NT2/D1 (cell line): Measurements from ENCODE around the gene SPIB.

ENCODE experiments used
- DNase-seq: peaks from one replicate; pipeline ENCODE4 v3.0.0-alpha.2; 2011; ENCODE audit warnings: low read depth, low spot score
- H3K27me3 ChIP-seq: 2 replicates; pipeline ENCODE4 v1.6.0; 2011; ENCODE audit warnings: mild to moderate bottlenecking; ENCODE audit not compliant: insufficient read length, insufficient read depth
- H3K36me3 ChIP-seq: 2 replicates; pipeline ENCODE4 v1.6.1; 2011; ENCODE audit warnings: mild to moderate bottlenecking, low read length, mixed read lengths; ENCODE audit not compliant: insufficient read depth, insufficient read length
- H3K4me1 ChIP-seq: 2 replicates; pipeline ENCODE4 v1.5.1; 2011; ENCODE audit not compliant: insufficient read depth, insufficient read length
- H3K4me3 ChIP-seq: 2 replicates; pipeline ENCODE4 v1.5.1; 2011; ENCODE audit warnings: low read depth; ENCODE audit not compliant: insufficient read length
- H3K9ac ChIP-seq: 2 replicates; pipeline ENCODE4 v1.6.0; 2011; ENCODE audit warnings: low read depth; ENCODE audit not compliant: insufficient read length
- H3K9me3 ChIP-seq: 2 replicates; pipeline ENCODE4 v1.5.1; 2011; ENCODE audit warnings: mild to moderate bottlenecking, low read length; ENCODE audit not compliant: insufficient read depth
- SUZ12 ChIP-seq: IDR thresholded peaks from 2 replicates; pipeline ENCODE4 v1.6.1; 2011; ENCODE audit not compliant: insufficient read length, insufficient read depth; ENCODE audit errors: extremely low read depth
- YY1 ChIP-seq: IDR thresholded peaks from 2 replicates; pipeline ENCODE4 v1.6.1; 2011; ENCODE audit not compliant: insufficient read length, insufficient read depth
- ZNF274 ChIP-seq: IDR thresholded peaks from 2 replicates; pipeline ENCODE4 v1.6.1; 2011; ENCODE audit warnings: mild to moderate bottlenecking, low read depth, low read length

The SPIB gene

GRCh38 chr19:50453243-50453642 is 34.5 kb downstream of the SPIB start:
- H3K4me3 ChIP-seq: no peak overlapping the region
- no peak for TF ChIP-seq YY1
- no peak for TF ChIP-seq SUZ12
- TF ChIP-seq ZNF274: no peak

GRCh38 chr19:50455992-50456391 is 37.3 kb downstream of the SPIB start:
- Histone ChIP-seq H3K27me3 (no peaks in the 10 kb centered on the region), H3K36me3 (no peaks in the 10 kb centered on the region), H3K4me3 (no peak overlapping the region), H3K9ac (no peak overlapping the region), H3K9me3 (no peaks in the 10 kb centered on the region), H3K4me1 (no peaks in the 10 kb centered on the region)
- no peak for DNase-seq
- TF ChIP-seq SUZ12 (no peak), YY1 (no peak), ZNF274 (no peak)

More at GRCh38 chr19:50453243-50453642, 34.5 kb downstream of the SPIB start:
- H3K27me3 ChIP-seq: no peaks in the 10 kb centered on the region
- H3K9ac ChIP-seq: no peak overlapping the region
- no peaks in the 10 kb centered on the region for H3K4me1 ChIP-seq
- H3K9me3 ChIP-seq: no peaks in the 10 kb centered on the region
- no peaks in the 10 kb centered on the region for H3K36me3 ChIP-seq
- no peak for DNase-seq

- no peaks in the 10 kb centered on the region for H3K27me3 ChIP-seq
- H3K4me3 ChIP-seq: no peak overlapping the region
- no peaks in the 10 kb centered on the region for H3K4me1 ChIP-seq
- TF ChIP-seq ZNF274 (no peak), SUZ12 (no peak), YY1 (no peak)
- no peak overlapping the region for H3K9ac ChIP-seq
- H3K9me3 ChIP-seq: no peaks in the 10 kb centered on the region
- DNase-seq: no peak
- no peaks in the 10 kb centered on the region for H3K36me3 ChIP-seq
These were observed 38.6 kb downstream of the SPIB start for GRCh38 chr19:50457300-50457699.

DNA sequence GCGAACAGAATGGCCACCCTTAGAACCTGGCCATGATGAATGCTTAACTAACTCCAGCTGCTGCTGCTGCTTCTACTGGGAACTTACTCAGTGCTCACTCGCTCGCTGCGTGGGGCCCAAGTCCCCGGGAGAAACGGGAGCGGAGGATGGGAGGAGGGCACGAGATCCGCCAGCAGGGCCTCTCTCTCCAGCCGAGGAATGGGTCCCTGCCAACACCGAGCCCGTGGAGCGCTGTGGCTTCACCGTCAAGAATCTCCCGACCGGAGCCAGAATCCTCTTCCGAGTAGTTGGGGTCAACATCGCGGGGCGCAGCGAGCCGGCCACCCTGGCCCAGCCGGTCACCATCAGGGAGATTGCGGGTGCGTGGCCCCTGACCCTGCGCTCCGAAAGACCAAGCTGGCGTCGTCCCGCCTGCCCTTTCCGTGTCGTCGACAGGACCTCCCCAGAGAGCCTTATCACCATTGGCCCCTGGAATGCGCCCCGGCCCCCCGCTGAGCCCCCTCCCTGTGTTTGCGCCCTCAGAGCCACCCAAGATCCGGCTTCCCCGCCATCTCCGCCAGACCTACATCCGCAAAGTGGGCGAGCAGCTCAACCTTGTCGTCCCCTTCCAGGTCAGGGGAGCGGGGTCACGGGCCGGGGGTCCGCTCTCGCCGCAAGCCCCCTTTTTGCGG is 39.8 kb downstream of the SPIB start:
- TF ChIP-seq YY1 (no peak), SUZ12 (no peak), ZNF274 (no peak)
- Histone ChIP-seq H3K27me3 (no peaks in the 10 kb centered on the region), H3K4me1 (no peaks in the 10 kb centered on the region), H3K9ac (no peak overlapping the region), H3K9me3 (no peaks in the 10 kb centered on the region), H3K4me3 (no peak overlapping the region), H3K36me3 (no peaks in the 10 kb centered on the region)
- DNase-seq: no peak

GRCh38 chr19:50459067-50459456 is 40.3 kb downstream of the SPIB start:
- no peak overlapping the region for H3K9ac ChIP-seq
- H3K36me3 ChIP-seq: no peaks in the 10 kb centered on the region
- no peaks in the 10 kb centered on the region for H3K9me3 ChIP-seq
- TF ChIP-seq YY1 (no peak), ZNF274 (no peak)
- H3K4me1 ChIP-seq: no peaks in the 10 kb centered on the region
- no peaks in the 10 kb centered on the region for H3K27me3 ChIP-seq
- no peak for DNase-seq
- no peak overlapping the region for H3K4me3 ChIP-seq

- Histone ChIP-seq H3K4me1 (no peaks in the 10 kb centered on the region), H3K9ac (no peak overlapping the region), H3K27me3 (no peaks in the 10 kb centered on the region), H3K4me3 (no peak overlapping the region), H3K36me3 (no peaks in the 10 kb centered on the region), H3K9me3 (no peaks in the 10 kb centered on the region)
- DNase-seq: no peak
- no peak for TF ChIP-seq ZNF274
- no peak for TF ChIP-seq SUZ12
- TF ChIP-seq YY1: no peak
These were observed 40.9 kb downstream of the SPIB start for GRCh38 chr19:50459638-50460037.

DNA sequence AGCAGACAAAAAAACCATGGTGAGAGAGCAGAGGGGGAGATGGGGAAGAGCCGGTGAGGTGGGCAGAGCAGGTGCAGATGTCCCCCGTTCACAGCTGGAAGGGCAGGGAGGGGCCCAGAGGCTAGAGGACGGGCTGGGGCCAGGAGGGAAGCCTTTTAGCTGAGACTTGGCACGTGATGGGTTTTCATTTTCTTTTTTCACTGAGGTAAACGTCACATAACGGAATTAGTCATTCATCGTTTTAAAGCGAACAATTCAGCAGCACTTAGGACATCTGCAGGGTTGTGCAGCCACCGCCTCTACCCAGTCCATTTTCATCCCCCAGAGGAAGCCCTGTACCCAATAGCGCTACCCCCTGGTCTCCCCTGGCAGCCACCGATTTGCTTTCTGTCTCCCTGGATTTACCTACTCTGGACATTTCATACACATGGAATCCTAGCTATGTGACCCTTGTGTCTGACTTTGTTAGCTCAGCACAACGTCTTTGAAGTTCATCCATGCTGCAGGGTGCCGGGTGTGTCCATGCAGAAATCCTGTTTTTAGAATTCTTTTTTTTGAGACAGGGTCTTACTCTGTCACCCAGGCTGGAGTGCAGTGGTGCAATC is 41.5 kb downstream of the SPIB start:
- Histone ChIP-seq H3K4me1 (no peaks in the 10 kb centered on the region), H3K27me3 (no peaks in the 10 kb centered on the region), H3K36me3 (no peaks in the 10 kb centered on the region), H3K9ac (no peak overlapping the region), H3K4me3 (no peak overlapping the region), H3K9me3 (no peaks in the 10 kb centered on the region)
- no peak for DNase-seq
- TF ChIP-seq ZNF274 (no peak), YY1 (no peak), SUZ12 (no peak)
